ENCODE measurements around the gene LGALS14.
"Not testable (repeated sequence)": the region's sequence is repeated elsewhere in the genome, so short reads cannot be mapped to it uniquely, and the experiment has no call there.

LGALS14 gene
- 0 to 0.27 (median 0.10) reads per million in 4 experiments for total RNA-seq

GRCh38 chr19:39704181-39705044, at the start of gene LGALS14:
Gene LGALS14 (plus strand): TSS chr19:39704481. CDS start chr19:39704529, 48 bp downstream.
- DNase-seq = no peak

- DNase-seq = no peak
Observed at GRCh38 chr19:39655613-39656012, 48.7 kb upstream of the LGALS14 start, which contains the start of gene LGALS16. Gene LGALS16 (plus strand): TSS chr19:39655913. CDS start chr19:39655962, 49 bp downstream.

GRCh38 chr19:39659791-39660190, 44.5 kb upstream of the LGALS14 start:
- no peak for DNase-seq

GRCh38 chr19:39660661-39661060, 43.6 kb upstream of the LGALS14 start:
- DNase-seq = no peak

- no peak for DNase-seq
Observed at GRCh38 chr19:39661565-39661964, 42.7 kb upstream of the LGALS14 start.

- DNase-seq = not testable (repeated sequence)
Observed at GRCh38 chr19:39669860-39670259, 34.4 kb upstream of the LGALS14 start.

- DNase-seq = no peak
Observed at GRCh38 chr19:39670998-39671397, 33.3 kb upstream of the LGALS14 start.

- no peak for DNase-seq
Observed at GRCh38 chr19:39671739-39672363, 32.4 kb upstream of the LGALS14 start.

GRCh38 chr19:39672473-39672872, 31.8 kb upstream of the LGALS14 start:
- DNase-seq = no peak

- not testable (repeated sequence) for DNase-seq
Observed at GRCh38 chr19:39673862-39674261, 30.4 kb upstream of the LGALS14 start.

GRCh38 chr19:39676004-39676403, 28.3 kb upstream of the LGALS14 start:
- no peak for DNase-seq

GRCh38 chr19:39677961-39678889, 26.1 kb upstream of the LGALS14 start:
- no peak for DNase-seq

- no peak for DNase-seq
Observed at GRCh38 chr19:39679056-39679790, 25.1 kb upstream of the LGALS14 start.

GRCh38 chr19:39679791-39680168, 24.5 kb upstream of the LGALS14 start:
- DNase-seq = no peak

GRCh38 chr19:39680593-39680992, 23.7 kb upstream of the LGALS14 start:
- DNase-seq = no peak

- no peak for DNase-seq
Observed at GRCh38 chr19:39681416-39681815, 22.9 kb upstream of the LGALS14 start.

- no peak for DNase-seq
Observed at GRCh38 chr19:39684267-39684666, 20.0 kb upstream of the LGALS14 start.

GRCh38 chr19:39686739-39687138, 17.5 kb upstream of the LGALS14 start:
- DNase-seq = no peak

- not testable (repeated sequence) for DNase-seq
Observed at GRCh38 chr19:39688637-39689036, 15.6 kb upstream of the LGALS14 start.

- no peak for DNase-seq
Observed at GRCh38 chr19:39692166-39692565, 12.1 kb upstream of the LGALS14 start.

GRCh38 chr19:39692822-39693221, 11.5 kb upstream of the LGALS14 start:
- no peak for DNase-seq

- DNase-seq = no peak
Observed at GRCh38 chr19:39695759-39696158, 8.5 kb upstream of the LGALS14 start.

All from effector CD8-positive, alpha-beta T cell (primary cell).